Measurements from ENCODE around the gene CELF2. TPM values are rescaled to one million over a fixed set of nuclear protein-coding genes. Genes with fewer than 3 reads are reported as not detected.

Gene CELF2
- total and polyA plus RNA-seq, 7 donors = 6.0 to 83.1 (median 48.9) TPM

GRCh38 chr10:11378835-11379234 is 361.2 kb downstream of the CELF2 start:
- intact Hi-C loops (cut with DNase I) = no loop called here
- TF ChIP-seq, protein P1, sequence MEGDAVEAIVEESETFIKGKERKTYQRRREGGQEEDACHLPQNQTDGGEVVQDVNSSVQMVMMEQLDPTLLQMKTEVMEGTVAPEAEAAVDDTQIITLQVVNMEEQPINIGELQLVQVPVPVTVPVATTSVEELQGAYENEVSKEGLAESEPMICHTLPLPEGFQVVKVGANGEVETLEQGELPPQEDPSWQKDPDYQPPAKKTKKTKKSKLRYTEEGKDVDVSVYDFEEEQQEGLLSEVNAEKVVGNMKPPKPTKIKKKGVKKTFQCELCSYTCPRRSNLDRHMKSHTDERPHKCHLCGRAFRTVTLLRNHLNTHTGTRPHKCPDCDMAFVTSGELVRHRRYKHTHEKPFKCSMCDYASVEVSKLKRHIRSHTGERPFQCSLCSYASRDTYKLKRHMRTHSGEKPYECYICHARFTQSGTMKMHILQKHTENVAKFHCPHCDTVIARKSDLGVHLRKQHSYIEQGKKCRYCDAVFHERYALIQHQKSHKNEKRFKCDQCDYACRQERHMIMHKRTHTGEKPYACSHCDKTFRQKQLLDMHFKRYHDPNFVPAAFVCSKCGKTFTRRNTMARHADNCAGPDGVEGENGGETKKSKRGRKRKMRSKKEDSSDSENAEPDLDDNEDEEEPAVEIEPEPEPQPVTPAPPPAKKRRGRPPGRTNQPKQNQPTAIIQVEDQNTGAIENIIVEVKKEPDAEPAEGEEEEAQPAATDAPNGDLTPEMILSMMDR (IDR thresholded peaks at IDR 0.05) = no peak
- TF ChIP-seq POLR2A (IDR thresholded peaks at IDR 0.05) = no peak
- no peak for TF ChIP-seq EP300 (IDR thresholded peaks at IDR 0.05)
- TF ChIP-seq POLR2AphosphoS5 (IDR thresholded peaks at IDR 0.05) = no peak
- Histone ChIP-seq H3K9me3 (no peaks in the 10 kb centered on the region), H3K36me3 (no peaks in the 10 kb centered on the region), H3K4me3 (no peak overlapping the region), H3K27me3 (no peaks in the 10 kb centered on the region), H3K27ac (no peak overlapping the region), H3K4me1 (no peaks in the 10 kb centered on the region)
- DNase-seq = no peak
- 64 to 72% methylated on average over 6 of the region's 6 CpGs for WGBS, 2 donors

- Histone ChIP-seq H3K27ac (no peak overlapping the region), H3K27me3 (no peaks in the 10 kb centered on the region), H3K4me1 (no peaks in the 10 kb centered on the region), H3K4me3 (no peak overlapping the region), H3K36me3 (no peaks in the 10 kb centered on the region), H3K9me3 (no peaks in the 10 kb centered on the region)
- intact Hi-C loops (cut with DNase I) = no loop called here
- WGBS, 2 donors = 90 to 93% methylated on average over 17 of the region's 17 CpGs
- DNase-seq = no peak
- TF ChIP-seq, protein P1 (IDR thresholded peaks at IDR 0.05) = no peak
- TF ChIP-seq POLR2AphosphoS5 (IDR thresholded peaks at IDR 0.05) = no peak
- no peak for TF ChIP-seq EP300 (IDR thresholded peaks at IDR 0.05)
- TF ChIP-seq POLR2A (IDR thresholded peaks at IDR 0.05) = no peak
These were observed 362.1 kb downstream of the CELF2 start for GRCh38 chr10:11379771-11380170.

- Histone ChIP-seq H3K27ac (no peak overlapping the region), H3K27me3 (no peaks in the 10 kb centered on the region), H3K9me3 (no peaks in the 10 kb centered on the region), H3K36me3 (no peaks in the 10 kb centered on the region), H3K4me3 (no peak overlapping the region), H3K4me1 (no peaks in the 10 kb centered on the region)
- 86 to 88% methylated on average over 7 of the region's 7 CpGs for WGBS, 2 donors
- no peak for DNase-seq
- TF ChIP-seq POLR2A (IDR thresholded peaks at IDR 0.05) (no peak), EP300 (IDR thresholded peaks at IDR 0.05) (no peak), POLR2AphosphoS5 (IDR thresholded peaks at IDR 0.05) (no peak)
- TF ChIP-seq, protein P1 (IDR thresholded peaks at IDR 0.05) = no peak
- intact Hi-C loops (cut with DNase I) = no loop called here
These were observed 363.4 kb downstream of the CELF2 start for GRCh38 chr10:11381023-11381422.

- Histone ChIP-seq H3K9me3 (no peaks in the 10 kb centered on the region), H3K27ac (no peak overlapping the region), H3K4me1 (no peaks in the 10 kb centered on the region), H3K27me3 (no peaks in the 10 kb centered on the region), H3K4me3 (no peak overlapping the region), H3K36me3 (no peaks in the 10 kb centered on the region)
- DNase-seq = no peak
- WGBS, 2 donors = 76 to 89% methylated on average over 5 of the region's 5 CpGs
- TF ChIP-seq EP300 (IDR thresholded peaks at IDR 0.05) (no peak), POLR2AphosphoS5 (IDR thresholded peaks at IDR 0.05) (no peak), POLR2A (IDR thresholded peaks at IDR 0.05) (no peak)
- TF ChIP-seq, protein P1 (IDR thresholded peaks at IDR 0.05) = no peak
- intact Hi-C loops (cut with DNase I) = no loop called here
These were observed 363.8 kb downstream of the CELF2 start for GRCh38 chr10:11381511-11381910.

GRCh38 chr10:11382187-11382586 is 364.5 kb downstream of the CELF2 start:
- H3K27me3 ChIP-seq = no peaks in the 10 kb centered on the region
- no peaks in the 10 kb centered on the region for H3K9me3 ChIP-seq
- no peak for TF ChIP-seq POLR2A (IDR thresholded peaks at IDR 0.05)
- TF ChIP-seq EP300 (IDR thresholded peaks at IDR 0.05) = no peak
- no peak for TF ChIP-seq POLR2AphosphoS5 (IDR thresholded peaks at IDR 0.05)
- TF ChIP-seq, protein P1 (IDR thresholded peaks at IDR 0.05) = no peak
- H3K36me3 ChIP-seq = no peaks in the 10 kb centered on the region
- no peaks in the 10 kb centered on the region for H3K4me1 ChIP-seq
- DNase-seq = no peak
- H3K4me3 ChIP-seq = no peak overlapping the region
- WGBS, 2 donors = 85 to 91% methylated on average over 10 of the region's 10 CpGs
- no peak overlapping the region for H3K27ac ChIP-seq
- intact Hi-C loops (cut with DNase I) = no loop called here

Data from sigmoid colon (tissue), 7 donors.